K562 (cell line): Measurements from ENCODE around the gene REEP3. TPM values are rescaled to one million over a fixed set of nuclear protein-coding genes. Genes with fewer than 3 reads are reported as not detected.
"Not testable (repeated sequence)": the region's sequence is repeated elsewhere in the genome, so short reads cannot be mapped to it uniquely, and the experiment has no call there.

Experiments used
- ATAC-seq: fragments of 200-7000 bp; cut with Tn5 transposase; 3 replicates; pipeline ENCODE4 v1.9.1; 2020; ENCODE audit warnings: moderate library complexity
- BruUV-seq: library from RNA; stranded (reverse); fragments of 400-500 nt; replicated peaks from 2 replicates; lab custom pipeline; 2021; lab: Mats Ljungman, UMichigan
- CTCF ChIA-PET: fragments of 300-600 bp; formaldehyde crosslinking; extraction: SDS; loops from one replicate; lab custom pipeline; 2021; ENCODE audit warnings: low intra/inter-chr PET ratio; lab: Yijun Ruan, JAX
- POLR2A ChIA-PET: fragments of 300-600, 350-650 bp; sonication (Branson Sonifier 250); formaldehyde crosslinking; extraction: SDS; loops from one replicate; lab custom pipeline; 2021; ENCODE audit warnings: antibody characterized with exemption, inconsistent platforms; lab: Yijun Ruan, JAX
- DNase-seq, 4 experiments: peaks; one replicate each; pipeline versions ENCODE4 v3.0.0 to v3.0.0-alpha.2; 2011 to 2018; ENCODE audit warnings: low spot score in 3 of 4, mixed read lengths in 3 of 4; ENCODE audit errors: extremely low read depth in 1 of 4
- FAIRE-seq: peaks from 2 replicates; lab custom pipeline; 2011; peaks lifted over from hg19 to GRCh38; lab: Jason Lieb, UNC
- H2AFZ ChIP-seq: 2 replicates; pipeline ENCODE4 v1.6.0; 2011; ENCODE audit warnings: low read depth, low read length, control low read depth, inconsistent platforms
- H3K27ac ChIP-seq: fragments of 200-600 bp; 3 replicates; pipeline ENCODE4 v1.8.0; 2011; ENCODE audit warnings: low read depth, mild to moderate bottlenecking, control low read depth, inconsistent platforms, low read length, moderate library complexity, mixed read lengths; ENCODE audit errors: extremely low read depth
- H3K27me3 ChIP-seq, 2 experiments: fragments of 300-600 bp in 1 of 2; 2 replicates in 1 of 2; 3 replicates in 1 of 2; pipeline versions ENCODE4 v1.6.0 to v1.8.0; 2011; ENCODE audit warnings: inconsistent platforms in 2 of 2, low read length in 2 of 2, mild to moderate bottlenecking in 1 of 2, mixed read lengths in 1 of 2, moderate library complexity in 1 of 2; ENCODE audit not compliant: control insufficient read depth in 2 of 2, insufficient read depth in 2 of 2
- H3K36me3 ChIP-seq: fragments of 300-600 bp; 3 replicates; pipeline ENCODE4 v1.8.0; 2011; ENCODE audit warnings: mild to moderate bottlenecking, low read length, inconsistent platforms; ENCODE audit not compliant: control insufficient read depth, insufficient read depth
- H3K4me1 ChIP-seq, 2 experiments: fragments of 200-600 bp in 1 of 2; replicated peaks in 1 of 2; 2 replicates in 1 of 2; 3 replicates in 1 of 2; pipeline versions ENCODE4 v1.5.1 to v1.8.0; 2011; ENCODE audit warnings: inconsistent platforms in 2 of 2, low read length in 2 of 2, mild to moderate bottlenecking in 1 of 2, mixed read lengths in 1 of 2, moderate library complexity in 1 of 2; ENCODE audit not compliant: control insufficient read depth in 2 of 2, insufficient read depth in 2 of 2
- H3K4me2 ChIP-seq: 2 replicates; pipeline ENCODE4 v1.6.1; 2011; ENCODE audit warnings: low read length, control low read depth, inconsistent platforms, mixed read lengths; ENCODE audit not compliant: insufficient read depth
- H3K4me3 ChIP-seq: fragments of 200-600 bp; sonication (generic), shearing (Covaris generic); 2 replicates; pipeline ENCODE4 v1.5.1; 2016; ENCODE audit warnings: control low read depth, inconsistent platforms
- H3K79me2 ChIP-seq: fragments of 200-600 bp; 3 replicates; pipeline ENCODE4 v1.8.0; 2011; ENCODE audit warnings: low read length, inconsistent platforms; ENCODE audit not compliant: control insufficient read depth, insufficient read depth
- H3K9ac ChIP-seq, 2 experiments: 2 replicates each; pipeline versions ENCODE4 v1.6.0 to v1.6.1; 2011; ENCODE audit warnings: low read depth in 2 of 2, low read length in 2 of 2, control low read depth in 1 of 2, inconsistent platforms in 1 of 2, mild to moderate bottlenecking in 1 of 2, mixed read lengths in 1 of 2; ENCODE audit not compliant: insufficient read depth in 1 of 2
- H3K9me1 ChIP-seq: one replicate; pipeline ENCODE4 v1.6.0; 2011; ENCODE audit warnings: inconsistent platforms, mild to moderate bottlenecking, low read length, moderate library complexity; ENCODE audit not compliant: control insufficient read depth, insufficient read depth
- H3K9me3 ChIP-seq: replicated peaks from 2 replicates; pipeline ENCODE4 v1.5.1; 2011; ENCODE audit warnings: low read depth, low read length, inconsistent platforms; ENCODE audit not compliant: control insufficient read depth, insufficient read depth
- H4K20me1 ChIP-seq: replicated peaks from 2 replicates; pipeline ENCODE4 v1.6.1; 2011; ENCODE audit warnings: low read length, inconsistent platforms, mixed read lengths; ENCODE audit not compliant: control insufficient read depth, insufficient read depth
- C11orf30 ChIP-seq: fragments of 450-650 bp; IDR thresholded peaks from 2 replicates; pipeline ENCODE4 v1.6.1; 2016; ENCODE audit warnings: low read depth, mild to moderate bottlenecking
- CEBPB ChIP-seq: fragments of 450-650 bp; IDR thresholded peaks from 2 replicates; pipeline ENCODE4 v1.6.1; 2016; ENCODE audit warnings: missing genetic modification characterization, missing compliant biosample characterization
- KDM1A ChIP-seq, 2 experiments: fragments of 450-650 bp; IDR thresholded peaks; 2 replicates each; pipeline ENCODE4 v1.6.1; 2016; ENCODE audit warnings: mild to moderate bottlenecking in 2 of 2
- MAFG ChIP-seq: fragments of 450-650 bp; conservative IDR thresholded peaks from 2 replicates; pipeline ENCODE4 v1.6.1; 2016; ENCODE audit warnings: missing genetic modification characterization, missing compliant biosample characterization
- NFRKB ChIP-seq: fragments of 450-650 bp; IDR thresholded peaks from 2 replicates; pipeline ENCODE4 v1.6.1; 2016; ENCODE audit warnings: low read depth
- PHF8 ChIP-seq: fragments of 200-600 bp; sonication (generic); IDR thresholded peaks from 2 replicates; pipeline ENCODE4 v1.6.1; 2012; ENCODE audit warnings: mixed run types, mild to moderate bottlenecking, inconsistent platforms, low read length, moderate library complexity, borderline replicate concordance
- RBM39 ChIP-seq: fragments of 200-400 bp; formaldehyde crosslinking; optimal IDR thresholded peaks from 2 replicates; pipeline ENCODE3; 2018; ENCODE audit warnings: low read depth, low read length
- STAT5B ChIP-seq: fragments of 250-450 bp; sonication (Bioruptor Pico); IDR thresholded peaks from 2 replicates; pipeline ENCODE4 v1.8.0; 2021; ENCODE audit warnings: mild to moderate bottlenecking, inconsistent platforms
- TAF7 ChIP-seq: fragments of 450-650 bp; IDR thresholded peaks from 2 replicates; pipeline ENCODE4 v1.6.1; 2016; ENCODE audit warnings: missing genetic modification characterization, missing compliant biosample characterization
- ZNF316 ChIP-seq: fragments of 450-650 bp; IDR thresholded peaks from 2 replicates; pipeline ENCODE4 v1.6.1; 2016
- ZNF511 ChIP-seq: sonication (generic); formaldehyde crosslinking; IDR thresholded peaks from 2 replicates; pipeline ENCODE4 v1.8.0; 2022; ENCODE audit warnings: mild to moderate bottlenecking, missing genetic modification reagents
- WGBS: fragments of 100-300 bp; shearing (Covaris generic); methylation state at CpG from one replicate; pipeline ENCODE4 v1.1.6; 2016; ENCODE audit warnings: low coverage, mixed read lengths; ENCODE audit not compliant: insufficient coverage; ENCODE audit errors: missing lambda C conversion rate; 5-methylcytosine and 5-hydroxymethylcytosine counted together
- in situ Hi-C: fragments of 300-500 bp; cut with MboI; formaldehyde crosslinking; loops from 4 replicates; pipeline ENCODE4 v1.15.0; 2018; ENCODE audit warnings: inconsistent platforms, mixed read lengths
- intact Hi-C: fragments of 100-400 bp; cut with micrococcal nuclease; formaldehyde crosslinking; loops from 2 replicates; pipeline ENCODE4 v1.14.2; 2022
- polyA plus RNA-seq, 8 experiments: library from polyadenylated mRNA; depleted of rRNA in 4 of 8; stranded (reverse) in 5 of 8; unstranded in 3 of 8; fragments of >200 nt; fragmentation: Nextera tagmentation in 2 of 8; fragmentation: Illumina TruSeq in 1 of 8; extraction: Ambion mirVana in 2 of 8; extraction: Trizol in 1 of 8; gene quantifications; 2 replicates each; pipeline versions ENCODE4 v1.2.1 to v1.2.3, GENCODE V29; 2011 to 2014; ENCODE audit warnings: inconsistent platforms in 1 of 8, missing spikeins in 1 of 8
- total RNA-seq, 7 experiments: library from RNA; depleted of rRNA in 6 of 7; stranded (reverse); fragments of >200 nt in 6 of 7; fragmentation: Illumina TruSeq in 2 of 7; extraction: Trizol in 2 of 7; gene quantifications; 2 replicates each; pipeline versions ENCODE4 v1.2.1 to v1.2.3, GENCODE V29; 2011 to 2021; ENCODE audit warnings: low replicate concordance in 1 of 7

REEP3 gene
- total and polyA plus RNA-seq, 9 of the 15 experiments (the other 6 are each of a cell fraction or from before 2014, with no cell fraction given), result 3.4 to 13.4 (median 9.2) TPM

GRCh38 chr10:63500551-63500950 is 20.6 kb upstream of the REEP3 start:
- POLR2A ChIA-PET, result interaction anchor here (0.6 kb wide), 1 partner anchor 447 kb away, joined by 4 read pairs; no protein-coding TSS in a partner anchor
- FAIRE-seq, in situ Hi-C loops, H3K27me3 ChIP-seq, CTCF ChIA-PET, ATAC-seq: not testable (repeated sequence)
- TF ChIP-seq KDM1A (IDR thresholded peaks at IDR 0.05), result 0 out of 4 replicates have a peak, but pooled peaks of 1 of the 2 experiments have one; percentile 7
- TF ChIP-seq, all 486 proteins: peak for 1; not testable (repeated sequence) for 485
- not testable (repeated sequence) for H4K20me1 ChIP-seq, H3K36me3 ChIP-seq, H3K4me2 ChIP-seq, BruUV-seq, H3K4me3 ChIP-seq, DNase-seq, H3K27ac ChIP-seq, H3K9me3 ChIP-seq, H2AFZ ChIP-seq, H3K9ac ChIP-seq, H3K9me1 ChIP-seq
- 88% methylated on average over 5 of the region's 5 CpGs for WGBS
- Histone ChIP-seq H3K79me2 (peaks cover 72% of the 10 kb centered on the region), H3K4me1 (peaks cover 5 to 19% of the 10 kb centered on the region in 2 experiments; a peak in 4 of 5 replicates)
- intact Hi-C loops, result loop anchor here (5.0 kb wide), 1 partner anchor 127 kb away; no protein-coding TSS in a partner anchor

GRCh38 chr10:63501954-63502353 is 19.2 kb upstream of the REEP3 start:
- H3K4me1 ChIP-seq, result peaks cover 5 to 22% of the 10 kb centered on the region in 2 experiments; a peak in 4 of 5 replicates
- ChIA-PET CTCF (no interaction called here), POLR2A (interaction anchor here (1.2 to 6.0 kb wide), 2 partner anchors 15 to 111 kb away, joined by 3 to 46 read pairs; no protein-coding TSS in a partner anchor)

More at GRCh38 chr10:63501954-63502353, 19.2 kb upstream of the REEP3 start:
- no peaks in the 10 kb centered on the region for H4K20me1 ChIP-seq
- TF ChIP-seq MAFG (0 out of 2 replicates have a peak, but pooled peaks have one; percentile 32), CEBPB (0 out of 2 replicates have a peak, but pooled peaks have one; percentile 16), C11orf30 (peak; percentile 70), RBM39 (no peak), PHF8 (no peak), ZNF511 (no peak), TAF7 (no peak), NFRKB (no peak), ZNF316 (peak; percentile 67), STAT5B (CRISPR knock-in tag) (no peak)
- DNase-seq (no peak), FAIRE-seq (no peak), ATAC-seq (no peak)
- H3K27me3 ChIP-seq, result no peaks in the 10 kb centered on the region
- H3K9me3 ChIP-seq, result no peaks in the 10 kb centered on the region
- in situ Hi-C loops, result no loop called here
- intact Hi-C loops, result loop anchor here (5.0 kb wide), 1 partner anchor 125 kb away; no protein-coding TSS in a partner anchor
- peaks cover 77% of the 10 kb centered on the region for H3K79me2 ChIP-seq
- H3K4me2 ChIP-seq, result no peak overlapping the region
- H3K36me3 ChIP-seq, result 0 out of 3 replicates have a peak, but pooled peaks cover 6% of the 10 kb centered on the region
- H3K4me3 ChIP-seq, result no peak overlapping the region
- no peak overlapping the region for H2AFZ ChIP-seq
- BruUV-seq, result no TSS peak
- no peak overlapping the region for H3K27ac ChIP-seq
- no peak overlapping the region for H3K9ac ChIP-seq
- WGBS, result 81% methylated on average over 1 of the region's 1 CpG
- H3K9me1 ChIP-seq, result no peaks in the 10 kb centered on the region
